GM12878 (cell line): ENCODE data around the gene NUDT3. TPM values are rescaled to one million over a fixed set of nuclear protein-coding genes. Genes with fewer than 3 reads are reported as not detected.

Source experiments
- ATAC-seq: fragments of 200-7000 bp; cut with Tn5 transposase; 3 replicates; pipeline ENCODE4 v1.9.1; 2020; ENCODE audit warnings: mild to moderate bottlenecking, moderate library complexity
- BruUV-seq: library from RNA; stranded (reverse); fragments of 400-500 nt; replicated peaks from 2 replicates; lab custom pipeline; 2021; lab: Mats Ljungman, UMichigan
- CTCF ChIA-PET: fragments of 300-600 bp; sonication (Branson Sonifier 250); formaldehyde crosslinking; extraction: SDS; loops from one replicate; lab custom pipeline; 2021; ENCODE audit warnings: inconsistent platforms; lab: Yijun Ruan, JAX
- POLR2A ChIA-PET: fragments of 350-600 bp; formaldehyde crosslinking; extraction: SDS; loops from one replicate; lab custom pipeline; 2021; ENCODE audit warnings: inconsistent platforms; lab: Charles Lee
- RAD21 ChIA-PET: fragments of 300-600 bp; sonication (Branson Sonifier 250); formaldehyde crosslinking; loops from one replicate; lab custom pipeline; 2023; ENCODE audit warnings: antibody characterized with exemption; ENCODE audit not compliant: unreplicated experiment; lab: Charles Lee
- SMC1A ChIA-PET: fragments of 300-600 bp; sonication (Branson Sonifier 250); formaldehyde crosslinking; loops from one replicate; lab custom pipeline; 2023; ENCODE audit not compliant: unreplicated experiment, uncharacterized antibody; lab: Charles Lee
- DNase-seq: peaks from one replicate; pipeline ENCODE4 v3.0.0-alpha.2; 2011; ENCODE audit warnings: low read depth, low spot score
- FAIRE-seq: peaks from 3 replicates; lab custom pipeline; 2011; peaks lifted over from hg19 to GRCh38; lab: Jason Lieb, UNC
- H2AFZ ChIP-seq: 2 replicates; pipeline ENCODE4 v1.6.0; 2011; ENCODE audit warnings: low read depth, low read length, control low read depth; ENCODE audit not compliant: control insufficient read depth
- H3K27ac ChIP-seq: 2 replicates; pipeline ENCODE4 v1.5.1; 2011; ENCODE audit warnings: control low read depth; ENCODE audit not compliant: control insufficient read depth, insufficient read depth
- H3K27me3 ChIP-seq, 2 experiments: replicated peaks in 1 of 2; 2 replicates each; pipeline versions ENCODE4 v1.6.0 to v1.6.1; 2011; ENCODE audit warnings: low read length in 1 of 2; ENCODE audit not compliant: control insufficient read depth in 2 of 2, insufficient read depth in 2 of 2
- H3K36me3 ChIP-seq, 2 experiments: 2 replicates each; pipeline ENCODE4 v1.5.1; 2011; ENCODE audit warnings: low read length in 1 of 2; ENCODE audit not compliant: control insufficient read depth in 2 of 2, insufficient read depth in 2 of 2
- H3K4me1 ChIP-seq: 2 replicates; pipeline ENCODE4 v1.6.1; 2011; ENCODE audit warnings: mild to moderate bottlenecking, low read length, moderate library complexity, mixed read lengths; ENCODE audit not compliant: control insufficient read depth, insufficient read depth
- H3K4me2 ChIP-seq: 2 replicates; pipeline ENCODE4 v1.6.0; 2011; ENCODE audit warnings: control low read depth; ENCODE audit not compliant: control insufficient read depth, insufficient read depth
- H3K4me3 ChIP-seq: fragments of 200-600 bp; sonication (generic); 2 replicates; pipeline ENCODE4 v1.5.1; 2016
- H3K79me2 ChIP-seq: 2 replicates; pipeline ENCODE4 v1.6.0; 2011; ENCODE audit warnings: low read length; ENCODE audit not compliant: control insufficient read depth, insufficient read depth
- H3K9ac ChIP-seq: 2 replicates; pipeline ENCODE4 v1.8.0; 2011; ENCODE audit warnings: low read length, control low read depth, mixed read lengths; ENCODE audit not compliant: control insufficient read depth, insufficient read depth
- H3K9me3 ChIP-seq: replicated peaks from 3 replicates; pipeline ENCODE4 v1.5.1; 2011; ENCODE audit warnings: mild to moderate bottlenecking, low read length; ENCODE audit not compliant: control insufficient read depth, insufficient read depth
- H4K20me1 ChIP-seq: 2 replicates; pipeline ENCODE4 v1.6.0; 2011; ENCODE audit not compliant: control insufficient read depth, insufficient read depth
- MEF2A ChIP-seq: IDR thresholded peaks from 2 replicates; pipeline ENCODE4 v1.6.1; 2011; ENCODE audit warnings: low read depth, mild to moderate bottlenecking, low read length, moderate library complexity; ENCODE audit not compliant: insufficient read depth
- POU2F2 ChIP-seq: IDR thresholded peaks from 3 replicates; pipeline ENCODE4 v1.6.1; 2011; ENCODE audit warnings: low read depth, mild to moderate bottlenecking, low read length, borderline replicate concordance
- RUNX3 ChIP-seq: IDR thresholded peaks from 2 replicates; pipeline ENCODE4 v1.6.1; 2012; ENCODE audit warnings: low read length, inconsistent platforms
- WRNIP1 ChIP-seq: IDR thresholded peaks from 2 replicates; pipeline ENCODE4 v1.6.1; 2011; ENCODE audit warnings: low read depth, low read length, improper control_type of control experiment, borderline replicate concordance
- WGBS: methylation state at CpG from one replicate; pipeline ENCODE4 v1.1.6; 2016; ENCODE audit warnings: low lambda C conversion rate; ENCODE audit not compliant: insufficient replicate concordance, insufficient coverage; ENCODE audit errors: missing lambda C conversion rate; 5-methylcytosine and 5-hydroxymethylcytosine counted together
- in situ Hi-C: fragments of 300-500 bp; cut with MboI; formaldehyde crosslinking; loops from 9 replicates; pipeline ENCODE4 v1.14.3; 2018; ENCODE audit warnings: mixed read lengths
- intact Hi-C: fragments of 100-400 bp; cut with micrococcal nuclease; formaldehyde crosslinking; loops from one replicate; pipeline ENCODE4 v1.14.2; 2022; ENCODE audit not compliant: unreplicated experiment
- polyA plus RNA-seq, 11 experiments: library from polyadenylated mRNA; depleted of rRNA in 4 of 11; unstranded in 6 of 11; stranded (reverse) in 5 of 11; fragments of >200 nt; fragmentation: Nextera tagmentation in 4 of 11; fragmentation: Illumina TruSeq in 1 of 11; extraction: Ambion mirVana in 4 of 11; extraction: Trizol in 1 of 11; gene quantifications; 1 replicate in 1 of 11; 2 replicates in 10 of 11; pipeline versions ENCODE4 v1.2.1 to v1.2.3, GENCODE V29; 2011 to 2016; ENCODE audit warnings: inconsistent platforms in 2 of 11, missing spikeins in 2 of 11, low read depth in 1 of 11
- total RNA-seq, 4 experiments: library from RNA; depleted of rRNA in 3 of 4; stranded (reverse); fragments of >200 nt in 3 of 4; fragmentation: Illumina TruSeq in 1 of 4; extraction: Trizol in 1 of 4; gene quantifications; 2 replicates each; pipeline versions ENCODE4 v1.2.1 to v1.2.3, GENCODE V29; 2013 to 2021

NUDT3 gene
- total and polyA plus RNA-seq, 10 of the 15 experiments (the other 5 are each of a cell fraction or from before 2014, with no cell fraction given) = 2.4 to 32.3 (median 25.5) TPM

- Histone ChIP-seq H3K4me3 (peak overlapping the region; percentile 17; the same call in 1 of the 2 replicates), H3K27me3 (no peaks in the 10 kb centered on the region), H3K4me2 (peak overlapping the region; percentile 83), H3K9me3 (no peaks in the 10 kb centered on the region), H4K20me1 (no peaks in the 10 kb centered on the region), H3K36me3 (no peaks in the 10 kb centered on the region), H3K27ac (peak overlapping the region; percentile 45), H2AFZ (peak overlapping the region; percentile 28; the same call in 1 of the 2 replicates), H3K9ac (peak overlapping the region; percentile 26; the same call in 1 of the 2 replicates), H3K4me1 (peaks cover 8% of the 10 kb centered on the region), H3K79me2 (peaks cover 62% of the 10 kb centered on the region)
- ChIA-PET SMC1A (interaction anchor here (0.7 to 4.5 kb wide), 19 partner anchors 10 to 524 kb away, joined by 3 to 26 read pairs (median 9); partner anchors contain the start of genes NUDT3, RPS10 and TAF11), CTCF (interaction anchor here (0.7 to 2.1 kb wide), 10 partner anchors 12 to 593 kb away, joined by 3 to 13 read pairs (median 4); partner anchors contain the start of gene SMIM29), RAD21 (interaction anchor here (0.7 to 4.1 kb wide), 14 partner anchors 12 to 1670 kb away, joined by 3 to 20 read pairs (median 4); partner anchors contain the start of gene SMIM29), POLR2A (interaction anchor here (0.6 to 3.0 kb wide), 10 partner anchors 10 to 66 kb away, joined by 3 to 14 read pairs (median 4); no protein-coding TSS in a partner anchor)
- no TSS peak for BruUV-seq
- in situ Hi-C loops = no loop called here
- ATAC-seq (peak; percentile 86), DNase-seq (peak; percentile 38), FAIRE-seq (no peak)
- intact Hi-C loops = no loop called here
- 24% methylated on average over 7 of the region's 7 CpGs for WGBS
- TF ChIP-seq POU2F2 (0 out of 3 replicates have a peak, but pooled peaks have one; percentile 41), RUNX3 (peak; percentile 40), WRNIP1 (no peak), MEF2A (0 out of 2 replicates have a peak, but pooled peaks have one; percentile 38)
Measured at GRCh38 chr6:34362909-34363680, 29.4 kb downstream of the NUDT3 start.
